ENCODE measurements around the gene PLPPR5.

DNA sequence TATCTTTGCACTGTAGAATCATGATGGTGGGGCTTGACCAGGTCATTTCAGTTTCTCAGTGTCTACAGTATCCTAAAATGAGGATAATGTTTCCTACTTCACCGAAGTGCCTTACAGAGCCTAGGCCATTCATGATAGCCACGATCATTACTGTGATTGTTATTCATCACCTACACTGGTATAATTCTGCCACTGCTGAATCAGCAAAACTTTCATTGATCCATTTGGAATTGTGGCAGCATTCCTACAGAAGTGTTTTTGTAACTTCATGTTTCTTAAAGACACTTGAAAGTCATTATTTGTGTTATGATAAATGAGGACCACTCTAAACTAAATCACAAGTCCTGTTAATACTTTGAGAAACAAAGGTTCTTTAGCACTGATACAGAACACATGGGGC, 6.0 kb upstream of the PLPPR5 start:
- TF ChIP-seq POLR2A (IDR thresholded peaks at IDR 0.05; ENCODE audit: low read depth, low read length): no peak
- TF ChIP-seq STAT3 (IDR thresholded peaks at IDR 0.05; ENCODE audit: low read depth, low read length): no peak
- no peak for TF ChIP-seq CHD4 (IDR thresholded peaks at IDR 0.05)
- TF ChIP-seq FOS (IDR thresholded peaks at IDR 0.05; ENCODE audit: borderline replicate concordance, extremely low read depth, insufficient read length): no peak
- TF ChIP-seq, protein P1, sequence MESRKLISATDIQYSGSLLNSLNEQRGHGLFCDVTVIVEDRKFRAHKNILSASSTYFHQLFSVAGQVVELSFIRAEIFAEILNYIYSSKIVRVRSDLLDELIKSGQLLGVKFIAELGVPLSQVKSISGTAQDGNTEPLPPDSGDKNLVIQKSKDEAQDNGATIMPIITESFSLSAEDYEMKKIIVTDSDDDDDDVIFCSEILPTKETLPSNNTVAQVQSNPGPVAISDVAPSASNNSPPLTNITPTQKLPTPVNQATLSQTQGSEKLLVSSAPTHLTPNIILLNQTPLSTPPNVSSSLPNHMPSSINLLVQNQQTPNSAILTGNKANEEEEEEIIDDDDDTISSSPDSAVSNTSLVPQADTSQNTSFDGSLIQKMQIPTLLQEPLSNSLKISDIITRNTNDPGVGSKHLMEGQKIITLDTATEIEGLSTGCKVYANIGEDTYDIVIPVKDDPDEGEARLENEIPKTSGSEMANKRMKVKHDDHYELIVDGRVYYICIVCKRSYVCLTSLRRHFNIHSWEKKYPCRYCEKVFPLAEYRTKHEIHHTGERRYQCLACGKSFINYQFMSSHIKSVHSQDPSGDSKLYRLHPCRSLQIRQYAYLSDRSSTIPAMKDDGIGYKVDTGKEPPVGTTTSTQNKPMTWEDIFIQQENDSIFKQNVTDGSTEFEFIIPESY (IDR thresholded peaks at IDR 0.05): no peak
- TF ChIP-seq, protein P2, sequence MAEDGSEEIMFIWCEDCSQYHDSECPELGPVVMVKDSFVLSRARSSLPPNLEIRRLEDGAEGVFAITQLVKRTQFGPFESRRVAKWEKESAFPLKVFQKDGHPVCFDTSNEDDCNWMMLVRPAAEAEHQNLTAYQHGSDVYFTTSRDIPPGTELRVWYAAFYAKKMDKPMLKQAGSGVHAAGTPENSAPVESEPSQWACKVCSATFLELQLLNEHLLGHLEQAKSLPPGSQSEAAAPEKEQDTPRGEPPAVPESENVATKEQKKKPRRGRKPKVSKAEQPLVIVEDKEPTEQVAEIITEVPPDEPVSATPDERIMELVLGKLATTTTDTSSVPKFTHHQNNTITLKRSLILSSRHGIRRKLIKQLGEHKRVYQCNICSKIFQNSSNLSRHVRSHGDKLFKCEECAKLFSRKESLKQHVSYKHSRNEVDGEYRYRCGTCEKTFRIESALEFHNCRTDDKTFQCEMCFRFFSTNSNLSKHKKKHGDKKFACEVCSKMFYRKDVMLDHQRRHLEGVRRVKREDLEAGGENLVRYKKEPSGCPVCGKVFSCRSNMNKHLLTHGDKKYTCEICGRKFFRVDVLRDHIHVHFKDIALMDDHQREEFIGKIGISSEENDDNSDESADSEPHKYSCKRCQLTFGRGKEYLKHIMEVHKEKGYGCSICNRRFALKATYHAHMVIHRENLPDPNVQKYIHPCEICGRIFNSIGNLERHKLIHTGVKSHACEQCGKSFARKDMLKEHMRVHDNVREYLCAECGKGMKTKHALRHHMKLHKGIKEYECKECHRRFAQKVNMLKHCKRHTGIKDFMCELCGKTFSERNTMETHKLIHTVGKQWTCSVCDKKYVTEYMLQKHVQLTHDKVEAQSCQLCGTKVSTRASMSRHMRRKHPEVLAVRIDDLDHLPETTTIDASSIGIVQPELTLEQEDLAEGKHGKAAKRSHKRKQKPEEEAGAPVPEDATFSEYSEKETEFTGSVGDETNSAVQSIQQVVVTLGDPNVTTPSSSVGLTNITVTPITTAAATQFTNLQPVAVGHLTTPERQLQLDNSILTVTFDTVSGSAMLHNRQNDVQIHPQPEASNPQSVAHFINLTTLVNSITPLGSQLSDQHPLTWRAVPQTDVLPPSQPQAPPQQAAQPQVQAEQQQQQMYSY (CRISPR knock-in tag; IDR thresholded peaks at IDR 0.05): no peak
- no peak for TF ChIP-seq RB1 (IDR thresholded peaks at IDR 0.05; ENCODE audit: borderline replicate concordance)
- TF ChIP-seq HDGF (IDR thresholded peaks at IDR 0.05): no peak
- TF ChIP-seq, protein P3, sequence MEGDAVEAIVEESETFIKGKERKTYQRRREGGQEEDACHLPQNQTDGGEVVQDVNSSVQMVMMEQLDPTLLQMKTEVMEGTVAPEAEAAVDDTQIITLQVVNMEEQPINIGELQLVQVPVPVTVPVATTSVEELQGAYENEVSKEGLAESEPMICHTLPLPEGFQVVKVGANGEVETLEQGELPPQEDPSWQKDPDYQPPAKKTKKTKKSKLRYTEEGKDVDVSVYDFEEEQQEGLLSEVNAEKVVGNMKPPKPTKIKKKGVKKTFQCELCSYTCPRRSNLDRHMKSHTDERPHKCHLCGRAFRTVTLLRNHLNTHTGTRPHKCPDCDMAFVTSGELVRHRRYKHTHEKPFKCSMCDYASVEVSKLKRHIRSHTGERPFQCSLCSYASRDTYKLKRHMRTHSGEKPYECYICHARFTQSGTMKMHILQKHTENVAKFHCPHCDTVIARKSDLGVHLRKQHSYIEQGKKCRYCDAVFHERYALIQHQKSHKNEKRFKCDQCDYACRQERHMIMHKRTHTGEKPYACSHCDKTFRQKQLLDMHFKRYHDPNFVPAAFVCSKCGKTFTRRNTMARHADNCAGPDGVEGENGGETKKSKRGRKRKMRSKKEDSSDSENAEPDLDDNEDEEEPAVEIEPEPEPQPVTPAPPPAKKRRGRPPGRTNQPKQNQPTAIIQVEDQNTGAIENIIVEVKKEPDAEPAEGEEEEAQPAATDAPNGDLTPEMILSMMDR (IDR thresholded peaks at IDR 0.05 in 2 of 3, conservative IDR thresholded peaks at IDR 0.05 in 1 of 3; ENCODE audit: control insufficient read depth in 2 of 3, extremely low read depth in 1 of 3, insufficient read depth in 1 of 3, low read depth in 3 of 3, low read length in 3 of 3): no peak
- TF ChIP-seq, protein P4, sequence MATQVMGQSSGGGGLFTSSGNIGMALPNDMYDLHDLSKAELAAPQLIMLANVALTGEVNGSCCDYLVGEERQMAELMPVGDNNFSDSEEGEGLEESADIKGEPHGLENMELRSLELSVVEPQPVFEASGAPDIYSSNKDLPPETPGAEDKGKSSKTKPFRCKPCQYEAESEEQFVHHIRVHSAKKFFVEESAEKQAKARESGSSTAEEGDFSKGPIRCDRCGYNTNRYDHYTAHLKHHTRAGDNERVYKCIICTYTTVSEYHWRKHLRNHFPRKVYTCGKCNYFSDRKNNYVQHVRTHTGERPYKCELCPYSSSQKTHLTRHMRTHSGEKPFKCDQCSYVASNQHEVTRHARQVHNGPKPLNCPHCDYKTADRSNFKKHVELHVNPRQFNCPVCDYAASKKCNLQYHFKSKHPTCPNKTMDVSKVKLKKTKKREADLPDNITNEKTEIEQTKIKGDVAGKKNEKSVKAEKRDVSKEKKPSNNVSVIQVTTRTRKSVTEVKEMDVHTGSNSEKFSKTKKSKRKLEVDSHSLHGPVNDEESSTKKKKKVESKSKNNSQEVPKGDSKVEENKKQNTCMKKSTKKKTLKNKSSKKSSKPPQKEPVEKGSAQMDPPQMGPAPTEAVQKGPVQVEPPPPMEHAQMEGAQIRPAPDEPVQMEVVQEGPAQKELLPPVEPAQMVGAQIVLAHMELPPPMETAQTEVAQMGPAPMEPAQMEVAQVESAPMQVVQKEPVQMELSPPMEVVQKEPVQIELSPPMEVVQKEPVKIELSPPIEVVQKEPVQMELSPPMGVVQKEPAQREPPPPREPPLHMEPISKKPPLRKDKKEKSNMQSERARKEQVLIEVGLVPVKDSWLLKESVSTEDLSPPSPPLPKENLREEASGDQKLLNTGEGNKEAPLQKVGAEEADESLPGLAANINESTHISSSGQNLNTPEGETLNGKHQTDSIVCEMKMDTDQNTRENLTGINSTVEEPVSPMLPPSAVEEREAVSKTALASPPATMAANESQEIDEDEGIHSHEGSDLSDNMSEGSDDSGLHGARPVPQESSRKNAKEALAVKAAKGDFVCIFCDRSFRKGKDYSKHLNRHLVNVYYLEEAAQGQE (IDR thresholded peaks at IDR 0.05; ENCODE audit: low read depth, low read length): no peak

Measured in GM12878 (cell line).